ENCODE data around the gene EVA1C. TPM values are rescaled to one million over a fixed set of nuclear protein-coding genes. Genes with fewer than 3 reads are reported as not detected.

The EVA1C gene
- total RNA-seq, 2 donors from 2014 or later = 45.7 to 48.6 TPM

DNA sequence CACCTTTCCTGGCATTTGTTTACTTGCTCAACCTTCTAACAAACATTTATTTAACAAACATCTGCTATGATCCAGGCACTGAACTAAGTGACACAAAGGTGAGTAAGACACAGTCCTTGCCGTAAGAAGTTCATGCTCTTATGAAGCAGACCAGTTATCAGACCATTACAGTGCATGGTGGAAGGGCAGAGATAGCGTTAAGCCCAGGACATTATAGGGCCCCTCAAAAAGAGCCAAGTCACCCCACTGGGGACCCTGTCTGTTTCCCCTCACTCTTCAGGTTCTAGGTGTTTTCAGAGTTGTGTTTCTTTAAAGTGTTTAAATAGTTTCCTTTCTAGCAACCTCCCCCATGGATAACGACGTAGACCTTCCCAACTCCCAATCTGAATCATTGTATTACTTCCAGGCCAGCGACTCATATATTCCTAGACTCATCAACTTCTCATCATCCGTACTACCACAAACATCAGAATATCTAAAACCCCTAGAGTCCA lies 133.5 kb downstream of the EVA1C start:
- Histone ChIP-seq H3K4me3 (no peak overlapping the region), H3K9me3 (no peaks in the 10 kb centered on the region), H3K27ac (no peak overlapping the region), H3K36me3 (no peaks in the 10 kb centered on the region), H3K4me1 (replicated peaks) (no peaks in the 10 kb centered on the region), H3K27me3 (replicated peaks; ENCODE audit: insufficient read depth) (no peaks in the 10 kb centered on the region)
- 93% methylated on average over 6 of the region's 6 CpGs for WGBS
- no peak for DNase-seq (ENCODE audit: low spot score)
- TF ChIP-seq POLR2AphosphoS5 (IDR thresholded peaks at IDR 0.05) (no peak), POLR2A (IDR thresholded peaks at IDR 0.05) (no peak), CTCF (IDR thresholded peaks at IDR 0.05) (no peak)
- intact Hi-C loops (cut with DNase I) = no loop called here

DNA sequence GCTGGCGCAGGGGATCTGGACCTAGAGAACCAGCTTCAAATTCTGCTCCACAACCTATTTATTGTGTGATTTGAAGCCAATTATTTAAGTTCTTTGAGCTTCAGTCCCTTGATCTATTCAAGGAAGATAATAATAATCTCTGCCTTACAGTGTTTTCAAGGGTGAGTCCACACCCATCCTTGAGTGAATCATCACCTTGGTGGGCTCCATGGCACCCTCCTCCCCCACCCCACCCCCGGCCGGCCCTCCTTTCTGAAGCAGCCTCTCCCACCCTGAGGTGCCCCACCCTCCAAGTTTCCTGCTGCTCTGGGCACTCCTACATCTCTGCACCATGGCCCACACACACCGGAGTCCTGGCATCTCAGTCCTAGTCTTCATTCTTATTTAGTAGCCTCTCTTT lies 134.5 kb downstream of the EVA1C start:
- 88% methylated on average over 4 of the region's 4 CpGs for WGBS
- H3K27me3 ChIP-seq (replicated peaks; ENCODE audit: insufficient read depth) = no peaks in the 10 kb centered on the region
- H3K27ac ChIP-seq = no peak overlapping the region
- TF ChIP-seq POLR2A (IDR thresholded peaks at IDR 0.05) (no peak), CTCF (IDR thresholded peaks at IDR 0.05) (no peak), POLR2AphosphoS5 (IDR thresholded peaks at IDR 0.05) (no peak)
- intact Hi-C loops (cut with DNase I) = no loop called here
- no peaks in the 10 kb centered on the region for H3K36me3 ChIP-seq
- H3K4me3 ChIP-seq = no peak overlapping the region
- no peaks in the 10 kb centered on the region for H3K9me3 ChIP-seq
- no peaks in the 10 kb centered on the region for H3K4me1 ChIP-seq (replicated peaks)
- no peak for DNase-seq (ENCODE audit: low spot score)

DNA sequence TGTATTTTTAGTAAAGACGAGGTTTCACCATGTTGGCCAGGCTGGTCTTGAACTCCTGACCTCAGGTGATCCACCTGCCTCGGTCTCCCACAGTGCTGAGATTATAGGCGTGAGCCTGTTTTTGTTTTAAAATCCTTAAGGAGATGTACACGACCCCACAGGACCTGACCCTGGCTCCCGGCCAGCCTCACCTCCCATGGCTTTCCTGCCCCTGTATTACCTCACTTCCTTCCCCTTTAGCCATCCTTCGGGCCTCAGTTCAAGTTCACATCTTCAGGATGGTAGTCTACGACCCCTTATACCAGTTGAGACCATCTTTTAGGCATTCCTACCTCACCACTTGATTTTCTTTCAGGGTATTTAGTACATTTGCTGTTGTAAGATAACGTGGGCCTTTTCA lies 136.5 kb downstream of the EVA1C start:
- H3K9me3 ChIP-seq = no peaks in the 10 kb centered on the region
- WGBS = 86% methylated on average over 8 of the region's 8 CpGs
- no peak overlapping the region for H3K27ac ChIP-seq
- no peak overlapping the region for H3K4me3 ChIP-seq
- H3K36me3 ChIP-seq = no peaks in the 10 kb centered on the region
- intact Hi-C loops (cut with DNase I) = no loop called here
- no peak for DNase-seq (ENCODE audit: low spot score)
- TF ChIP-seq CTCF (IDR thresholded peaks at IDR 0.05) = no peak
- TF ChIP-seq POLR2A (IDR thresholded peaks at IDR 0.05) = no peak
- no peak for TF ChIP-seq POLR2AphosphoS5 (IDR thresholded peaks at IDR 0.05)
- no peaks in the 10 kb centered on the region for H3K4me1 ChIP-seq (replicated peaks)
- H3K27me3 ChIP-seq (replicated peaks; ENCODE audit: insufficient read depth) = no peaks in the 10 kb centered on the region

DNA sequence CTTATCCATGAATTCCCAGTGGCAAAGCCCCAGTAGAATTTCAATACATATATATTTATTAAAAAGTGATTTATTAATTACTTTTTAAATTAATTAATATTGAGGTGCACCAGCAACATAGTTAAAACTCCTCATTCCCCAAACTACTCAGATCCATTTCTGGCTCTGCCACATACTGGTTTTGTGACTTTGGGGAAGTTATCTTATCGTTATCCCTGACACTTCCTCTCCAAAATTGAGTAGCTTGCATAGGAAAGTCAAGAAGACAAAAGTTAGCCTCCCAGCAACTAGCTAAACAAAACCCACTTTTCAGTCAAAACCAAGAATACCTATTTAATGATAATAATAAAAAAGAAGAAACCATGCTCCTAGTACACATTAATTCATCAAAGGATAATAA lies 136.9 kb downstream of the EVA1C start:
- WGBS = 81% methylated on average over 1 of the region's 1 CpG
- Histone ChIP-seq H3K27me3 (replicated peaks; ENCODE audit: insufficient read depth) (no peaks in the 10 kb centered on the region), H3K4me1 (replicated peaks) (no peaks in the 10 kb centered on the region), H3K9me3 (no peaks in the 10 kb centered on the region), H3K36me3 (no peaks in the 10 kb centered on the region), H3K27ac (no peak overlapping the region), H3K4me3 (no peak overlapping the region)
- TF ChIP-seq CTCF (IDR thresholded peaks at IDR 0.05) (no peak), POLR2AphosphoS5 (IDR thresholded peaks at IDR 0.05) (no peak), POLR2A (IDR thresholded peaks at IDR 0.05) (no peak)
- intact Hi-C loops (cut with DNase I) = no loop called here
- DNase-seq (ENCODE audit: low spot score) = no peak

- no peaks in the 10 kb centered on the region for H3K27me3 ChIP-seq (replicated peaks; ENCODE audit: insufficient read depth)
- 85% methylated on average over 3 of the region's 3 CpGs for WGBS
- no peaks in the 10 kb centered on the region for H3K36me3 ChIP-seq
- TF ChIP-seq POLR2A (IDR thresholded peaks at IDR 0.05) (no peak), CTCF (IDR thresholded peaks at IDR 0.05) (no peak), POLR2AphosphoS5 (IDR thresholded peaks at IDR 0.05) (no peak)
- DNase-seq (ENCODE audit: low spot score) = no peak
- intact Hi-C loops (cut with DNase I) = no loop called here
- H3K4me3 ChIP-seq = no peak overlapping the region
- H3K4me1 ChIP-seq (replicated peaks) = no peaks in the 10 kb centered on the region
- no peak overlapping the region for H3K27ac ChIP-seq
- no peaks in the 10 kb centered on the region for H3K9me3 ChIP-seq
Observed at GRCh38 chr21:32549886-32550285, 137.4 kb downstream of the EVA1C start.
